ENCODE results near the gene ANKS6.
A peak's percentile ranks its signal among the peaks of the same experiment; 100 is the strongest.

Gene ANKS6

DNA sequence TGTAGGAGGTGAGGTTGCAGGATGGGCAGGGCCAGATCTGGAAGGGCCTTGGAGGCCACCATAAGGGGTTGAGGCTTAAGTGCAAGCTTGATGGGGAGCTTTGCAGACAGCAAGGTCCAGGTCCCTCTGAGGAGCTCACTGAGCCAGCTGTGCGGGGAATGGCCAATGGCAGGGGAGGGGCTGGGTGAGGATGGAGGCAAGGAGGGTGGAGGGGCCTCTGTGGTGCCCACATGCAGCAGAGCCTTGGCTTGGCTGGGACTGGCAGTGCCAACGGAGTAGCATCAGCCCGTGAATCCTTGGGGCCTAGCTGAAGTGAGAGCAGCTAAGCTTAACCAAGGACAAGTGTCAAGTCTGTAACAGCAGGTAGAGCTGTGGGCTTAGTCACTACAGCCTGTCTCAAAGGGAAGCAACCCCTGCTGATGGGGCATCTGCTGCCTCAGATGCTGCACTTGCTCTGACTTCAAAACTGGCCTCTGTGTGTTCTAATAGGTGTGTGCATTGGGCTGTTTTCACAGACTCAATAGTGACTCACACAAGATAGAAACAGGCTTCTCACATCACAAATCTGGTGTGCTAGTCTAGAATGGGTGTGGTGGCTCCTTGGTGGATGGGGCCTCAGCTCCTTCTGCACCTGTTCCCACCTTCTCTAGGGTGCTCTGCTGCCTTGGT, 27.4 kb upstream of the ANKS6 start:
- H3K27ac ChIP-seq (ENCODE audit: low read depth, low read length): no peak overlapping the region
- H4K5ac ChIP-seq (ENCODE audit: low read length): no peak overlapping the region
- H2BK120ac ChIP-seq (ENCODE audit: low read depth, low read length): no peak overlapping the region
- WGBS (ENCODE audit: extremely low coverage, insufficient coverage, low lambda C conversion rate): no CpG with 5 or more reads among the region's 3 CpGs
- no peak overlapping the region for H3K18ac ChIP-seq (ENCODE audit: low read length)
- H4K8ac ChIP-seq (ENCODE audit: low read depth, low read length): no peak overlapping the region
- no peak overlapping the region for H2BK5ac ChIP-seq (ENCODE audit: low read length)
- no peaks in the 10 kb centered on the region for H3K79me1 ChIP-seq (ENCODE audit: low read length)
- H3K36me3 ChIP-seq (ENCODE audit: control insufficient read depth, insufficient read depth, low read length): no peaks in the 10 kb centered on the region
- no peak overlapping the region for H3K4me2 ChIP-seq (ENCODE audit: low read length)
- H2AK5ac ChIP-seq (ENCODE audit: low read length): no peak overlapping the region
- no peak overlapping the region for H3K56ac ChIP-seq (ENCODE audit: low read length)
- no peak overlapping the region for H3K9ac ChIP-seq (ENCODE audit: low read length)
- no peak for DNase-seq
- no peaks in the 10 kb centered on the region for H3K4me1 ChIP-seq (ENCODE audit: control insufficient read depth, low read depth, low read length)
- H3K27me3 ChIP-seq (ENCODE audit: insufficient read depth, low read length, poor library complexity): no peaks in the 10 kb centered on the region
- no peak overlapping the region for H3K4me3 ChIP-seq (ENCODE audit: low read length)
- H2BK15ac ChIP-seq (replicated peaks; ENCODE audit: low read depth): no peak overlapping the region
- no peak overlapping the region for H3K4ac ChIP-seq (ENCODE audit: low read depth, low read length)
- H3K23ac ChIP-seq (ENCODE audit: low read length): no peak overlapping the region
- H3K79me2 ChIP-seq (ENCODE audit: control insufficient read depth, insufficient read depth, low read length): no peaks in the 10 kb centered on the region

DNA sequence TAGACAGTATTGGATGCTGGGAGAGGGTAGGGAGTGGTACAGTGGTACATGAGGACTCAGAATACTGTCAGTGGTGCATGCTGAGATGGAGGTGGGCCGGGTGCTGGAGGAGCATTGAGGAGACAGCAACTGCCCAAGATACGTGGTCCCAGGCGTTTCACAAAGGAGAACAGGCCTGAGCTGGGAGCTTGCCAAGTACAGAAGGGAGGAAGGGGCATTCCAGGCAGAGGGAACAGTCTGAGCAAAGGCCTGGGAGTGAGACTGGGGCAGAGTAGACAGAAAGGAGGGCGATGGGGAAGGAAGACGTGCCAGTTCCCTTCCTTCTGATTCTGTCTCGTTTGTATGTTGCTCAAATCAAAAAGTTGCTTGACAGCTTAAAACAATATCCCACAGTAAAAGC, 26.3 kb upstream of the ANKS6 start:
- no peak overlapping the region for H3K9ac ChIP-seq (ENCODE audit: low read length)
- H2BK15ac ChIP-seq (replicated peaks; ENCODE audit: low read depth): no peak overlapping the region
- no CpG with 5 or more reads among the region's 6 CpGs for WGBS (ENCODE audit: extremely low coverage, insufficient coverage, low lambda C conversion rate)
- H3K4me1 ChIP-seq (ENCODE audit: control insufficient read depth, low read depth, low read length): no peaks in the 10 kb centered on the region
- H2BK5ac ChIP-seq (ENCODE audit: low read length): no peak overlapping the region
- H3K4me3 ChIP-seq (ENCODE audit: low read length): no peak overlapping the region
- no peak overlapping the region for H2AK5ac ChIP-seq (ENCODE audit: low read length)
- H4K8ac ChIP-seq (ENCODE audit: low read depth, low read length): no peak overlapping the region
- no peak overlapping the region for H2BK120ac ChIP-seq (ENCODE audit: low read depth, low read length)
- no peaks in the 10 kb centered on the region for H3K36me3 ChIP-seq (ENCODE audit: control insufficient read depth, insufficient read depth, low read length)
- no peak overlapping the region for H3K23ac ChIP-seq (ENCODE audit: low read length)
- no peak for DNase-seq
- H3K4me2 ChIP-seq (ENCODE audit: low read length): no peak overlapping the region
- no peak overlapping the region for H3K27ac ChIP-seq (ENCODE audit: low read depth, low read length)
- H3K18ac ChIP-seq (ENCODE audit: low read length): no peak overlapping the region
- H3K79me2 ChIP-seq (ENCODE audit: control insufficient read depth, insufficient read depth, low read length): no peaks in the 10 kb centered on the region
- H3K27me3 ChIP-seq (ENCODE audit: insufficient read depth, low read length, poor library complexity): no peaks in the 10 kb centered on the region
- H3K4ac ChIP-seq (ENCODE audit: low read depth, low read length): no peak overlapping the region
- no peak overlapping the region for H4K5ac ChIP-seq (ENCODE audit: low read length)
- no peaks in the 10 kb centered on the region for H3K79me1 ChIP-seq (ENCODE audit: low read length)
- H3K56ac ChIP-seq (ENCODE audit: low read length): no peak overlapping the region

DNA sequence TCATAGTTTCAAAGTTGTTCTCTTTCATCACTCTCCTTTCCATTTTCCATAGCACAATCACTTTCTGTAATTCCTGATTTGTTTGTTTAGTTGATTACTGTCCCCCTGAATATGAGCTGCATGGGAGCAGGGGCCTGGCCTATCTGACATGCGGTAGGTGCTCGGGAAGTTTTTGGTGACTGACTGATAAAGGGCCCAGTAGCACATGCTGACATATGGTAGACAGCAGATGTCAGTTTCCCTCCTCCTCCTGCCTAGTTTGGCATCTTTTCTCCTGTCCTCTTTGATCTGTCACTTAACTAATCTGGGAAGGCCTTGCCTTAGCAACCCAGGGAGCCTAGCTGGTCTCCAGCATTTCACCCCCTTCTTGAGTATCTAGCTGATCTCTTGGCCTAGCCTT, 25.5 kb upstream of the ANKS6 start:
- Histone ChIP-seq H3K4me2 (ENCODE audit: low read length) (no peak overlapping the region), H3K79me1 (ENCODE audit: low read length) (no peaks in the 10 kb centered on the region), H3K27ac (ENCODE audit: low read depth, low read length) (no peak overlapping the region), H2BK15ac (replicated peaks; ENCODE audit: low read depth) (no peak overlapping the region), H3K79me2 (ENCODE audit: control insufficient read depth, insufficient read depth, low read length) (no peaks in the 10 kb centered on the region), H3K4me1 (ENCODE audit: control insufficient read depth, low read depth, low read length) (no peaks in the 10 kb centered on the region), H2BK5ac (ENCODE audit: low read length) (no peak overlapping the region), H3K36me3 (ENCODE audit: control insufficient read depth, insufficient read depth, low read length) (no peaks in the 10 kb centered on the region), H2BK120ac (ENCODE audit: low read depth, low read length) (no peak overlapping the region), H3K18ac (ENCODE audit: low read length) (no peak overlapping the region), H3K56ac (ENCODE audit: low read length) (no peak overlapping the region), H4K8ac (ENCODE audit: low read depth, low read length) (no peak overlapping the region), H3K4ac (ENCODE audit: low read depth, low read length) (no peak overlapping the region), H2AK5ac (ENCODE audit: low read length) (no peak overlapping the region), H3K23ac (ENCODE audit: low read length) (no peak overlapping the region), H3K9ac (ENCODE audit: low read length) (no peak overlapping the region), H3K27me3 (ENCODE audit: insufficient read depth, low read length, poor library complexity) (no peaks in the 10 kb centered on the region), H4K5ac (ENCODE audit: low read length) (no peak overlapping the region), H3K4me3 (ENCODE audit: low read length) (no peak overlapping the region)
- peak; percentile 28 for DNase-seq
- no CpG with 5 or more reads among the region's 2 CpGs for WGBS (ENCODE audit: extremely low coverage, insufficient coverage, low lambda C conversion rate)

DNA sequence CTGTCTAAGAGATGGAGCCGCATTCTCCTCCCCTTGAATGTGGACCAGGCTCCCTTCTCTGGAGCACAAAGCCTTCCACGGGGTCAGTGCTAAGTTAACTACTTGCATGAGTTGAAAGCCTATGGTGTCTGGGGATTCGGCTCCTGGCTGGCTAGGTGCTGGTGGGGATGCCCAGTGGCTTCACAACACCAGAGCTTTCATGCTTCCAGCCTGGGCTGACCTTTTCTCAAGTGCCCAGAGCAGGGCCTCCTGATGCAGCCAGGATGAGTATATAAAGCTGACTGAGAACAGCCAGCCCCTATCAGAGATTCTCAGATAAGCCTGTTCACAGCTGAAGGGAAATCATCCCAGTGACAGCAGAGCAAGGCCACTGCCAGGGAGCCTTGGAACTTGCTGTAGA, 22.9 kb upstream of the ANKS6 start:
- no CpG with 5 or more reads among the region's 3 CpGs for WGBS (ENCODE audit: extremely low coverage, insufficient coverage, low lambda C conversion rate)
- H4K8ac ChIP-seq (ENCODE audit: low read depth, low read length): no peak overlapping the region
- no peak overlapping the region for H3K56ac ChIP-seq (ENCODE audit: low read length)
- H3K9ac ChIP-seq (ENCODE audit: low read length): no peak overlapping the region
- no peaks in the 10 kb centered on the region for H3K79me1 ChIP-seq (ENCODE audit: low read length)
- H3K4me3 ChIP-seq (ENCODE audit: low read length): no peak overlapping the region
- H2BK15ac ChIP-seq (replicated peaks; ENCODE audit: low read depth): no peak overlapping the region
- H3K79me2 ChIP-seq (ENCODE audit: control insufficient read depth, insufficient read depth, low read length): no peaks in the 10 kb centered on the region
- no peak overlapping the region for H2BK5ac ChIP-seq (ENCODE audit: low read length)
- H3K27me3 ChIP-seq (ENCODE audit: insufficient read depth, low read length, poor library complexity): no peaks in the 10 kb centered on the region
- no peak overlapping the region for H4K5ac ChIP-seq (ENCODE audit: low read length)
- H3K4ac ChIP-seq (ENCODE audit: low read depth, low read length): no peak overlapping the region
- no peak overlapping the region for H2AK5ac ChIP-seq (ENCODE audit: low read length)
- H3K4me2 ChIP-seq (ENCODE audit: low read length): no peak overlapping the region
- H3K36me3 ChIP-seq (ENCODE audit: control insufficient read depth, insufficient read depth, low read length): no peaks in the 10 kb centered on the region
- no peak overlapping the region for H3K27ac ChIP-seq (ENCODE audit: low read depth, low read length)
- no peaks in the 10 kb centered on the region for H3K4me1 ChIP-seq (ENCODE audit: control insufficient read depth, low read depth, low read length)
- H3K23ac ChIP-seq (ENCODE audit: low read length): no peak overlapping the region
- no peak overlapping the region for H3K18ac ChIP-seq (ENCODE audit: low read length)
- H2BK120ac ChIP-seq (ENCODE audit: low read depth, low read length): no peak overlapping the region
- no peak for DNase-seq

DNA sequence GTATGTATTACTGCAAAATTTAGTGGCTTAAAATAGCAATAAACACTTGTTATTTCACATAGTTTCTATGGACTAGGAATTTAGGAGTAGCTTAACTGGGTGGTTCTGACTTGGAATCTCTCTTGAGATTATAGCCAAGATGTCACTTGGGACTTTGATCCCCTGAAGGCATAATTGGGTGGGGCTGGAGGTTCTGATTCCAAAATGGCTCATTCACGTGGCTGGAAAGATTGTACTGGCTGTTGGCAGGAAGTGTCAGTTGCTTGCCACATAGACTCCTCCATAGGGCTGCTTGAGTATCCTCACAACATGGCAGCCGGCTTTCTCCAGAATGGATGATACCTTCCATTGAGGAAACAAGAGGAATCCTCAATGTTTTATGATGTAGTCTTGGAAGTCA, 22.4 kb upstream of the ANKS6 start:
- H3K79me1 ChIP-seq (ENCODE audit: low read length): no peaks in the 10 kb centered on the region
- no peak overlapping the region for H2BK120ac ChIP-seq (ENCODE audit: low read depth, low read length)
- no peaks in the 10 kb centered on the region for H3K36me3 ChIP-seq (ENCODE audit: control insufficient read depth, insufficient read depth, low read length)
- no peak overlapping the region for H2AK5ac ChIP-seq (ENCODE audit: low read length)
- no peak overlapping the region for H3K4ac ChIP-seq (ENCODE audit: low read depth, low read length)
- no peak overlapping the region for H4K8ac ChIP-seq (ENCODE audit: low read depth, low read length)
- H2BK15ac ChIP-seq (replicated peaks; ENCODE audit: low read depth): no peak overlapping the region
- no peak for DNase-seq
- H3K4me2 ChIP-seq (ENCODE audit: low read length): no peak overlapping the region
- no peak overlapping the region for H3K23ac ChIP-seq (ENCODE audit: low read length)
- no peaks in the 10 kb centered on the region for H3K79me2 ChIP-seq (ENCODE audit: control insufficient read depth, insufficient read depth, low read length)
- no peak overlapping the region for H3K56ac ChIP-seq (ENCODE audit: low read length)
- WGBS (ENCODE audit: extremely low coverage, insufficient coverage, low lambda C conversion rate): no CpG with 5 or more reads among the region's 2 CpGs
- H3K4me3 ChIP-seq (ENCODE audit: low read length): no peak overlapping the region
- H3K4me1 ChIP-seq (ENCODE audit: control insufficient read depth, low read depth, low read length): no peaks in the 10 kb centered on the region
- no peak overlapping the region for H2BK5ac ChIP-seq (ENCODE audit: low read length)
- no peak overlapping the region for H3K27ac ChIP-seq (ENCODE audit: low read depth, low read length)
- no peak overlapping the region for H3K9ac ChIP-seq (ENCODE audit: low read length)
- no peak overlapping the region for H3K18ac ChIP-seq (ENCODE audit: low read length)
- H4K5ac ChIP-seq (ENCODE audit: low read length): no peak overlapping the region
- H3K27me3 ChIP-seq (ENCODE audit: insufficient read depth, low read length, poor library complexity): no peaks in the 10 kb centered on the region

DNA sequence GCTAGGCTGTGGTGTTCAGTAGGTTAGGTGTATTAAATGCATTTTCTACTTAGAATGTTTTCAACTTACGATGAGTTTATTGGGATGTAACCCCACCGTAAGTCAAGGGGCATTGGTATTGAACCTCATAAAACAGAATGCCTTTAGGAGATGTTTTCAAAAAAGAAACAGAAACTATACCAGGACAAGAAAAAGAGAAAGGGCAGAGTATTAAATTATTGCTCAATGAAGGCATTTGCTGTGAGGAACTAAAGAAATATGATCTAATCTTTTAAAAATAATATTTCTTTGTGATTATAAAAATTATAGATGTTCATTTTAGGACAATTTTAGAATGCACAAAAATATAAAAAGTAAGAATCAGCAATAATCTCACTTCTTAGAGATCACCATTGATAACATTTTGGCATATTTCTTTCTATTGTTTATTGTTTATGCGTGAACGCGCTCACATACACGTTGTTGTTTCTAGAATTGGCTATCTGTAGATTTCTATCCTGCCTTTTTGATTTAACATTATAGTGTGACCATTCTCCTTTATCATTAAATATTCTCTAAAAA, 19.1 kb upstream of the ANKS6 start:
- H3K4ac ChIP-seq (ENCODE audit: low read depth, low read length): no peak overlapping the region
- H4K5ac ChIP-seq (ENCODE audit: low read length): no peak overlapping the region
- no peak overlapping the region for H3K23ac ChIP-seq (ENCODE audit: low read length)

More for the DNA sequence above, 19.1 kb upstream of the ANKS6 start:
- no peak overlapping the region for H3K4me3 ChIP-seq (ENCODE audit: low read length)
- WGBS (ENCODE audit: extremely low coverage, insufficient coverage, low lambda C conversion rate): no CpG with 5 or more reads among the region's 6 CpGs
- H4K8ac ChIP-seq (ENCODE audit: low read depth, low read length): no peak overlapping the region
- no peaks in the 10 kb centered on the region for H3K4me1 ChIP-seq (ENCODE audit: control insufficient read depth, low read depth, low read length)
- no peaks in the 10 kb centered on the region for H3K27me3 ChIP-seq (ENCODE audit: insufficient read depth, low read length, poor library complexity)
- no peak overlapping the region for H2BK5ac ChIP-seq (ENCODE audit: low read length)
- H3K9ac ChIP-seq (ENCODE audit: low read length): no peak overlapping the region
- no peaks in the 10 kb centered on the region for H3K79me2 ChIP-seq (ENCODE audit: control insufficient read depth, insufficient read depth, low read length)
- H3K56ac ChIP-seq (ENCODE audit: low read length): no peak overlapping the region
- no peak overlapping the region for H2BK120ac ChIP-seq (ENCODE audit: low read depth, low read length)
- H3K36me3 ChIP-seq (ENCODE audit: control insufficient read depth, insufficient read depth, low read length): no peaks in the 10 kb centered on the region
- DNase-seq: no peak
- H3K18ac ChIP-seq (ENCODE audit: low read length): no peak overlapping the region
- no peak overlapping the region for H2AK5ac ChIP-seq (ENCODE audit: low read length)
- H3K4me2 ChIP-seq (ENCODE audit: low read length): no peak overlapping the region
- H3K27ac ChIP-seq (ENCODE audit: low read depth, low read length): no peak overlapping the region
- no peaks in the 10 kb centered on the region for H3K79me1 ChIP-seq (ENCODE audit: low read length)
- no peak overlapping the region for H2BK15ac ChIP-seq (replicated peaks; ENCODE audit: low read depth)

Data from mesendoderm (in vitro differentiated cells).